Caco-2 (cell line): ENCODE data around the gene GALNT17. TPM values are rescaled to one million over a fixed set of nuclear protein-coding genes. Genes with fewer than 3 reads are reported as not detected.

Source experiments
- BruUV-seq: library from RNA; stranded (reverse); fragments of 400-500 nt; replicated peaks from 2 replicates; lab custom pipeline; 2021; lab: Mats Ljungman, UMichigan
- CTCF ChIA-PET: fragments of 300-600 bp; sonication (Branson Sonifier 250); formaldehyde crosslinking; loops from one replicate; lab custom pipeline; 2022; ENCODE audit warnings: antibody characterized with exemption; lab: Charles Lee
- POLR2A ChIA-PET: fragments of 300-600 bp; sonication (Branson Sonifier 250); formaldehyde crosslinking; loops from one replicate; lab custom pipeline; 2022; ENCODE audit warnings: antibody characterized with exemption; lab: Charles Lee
- DNase-seq, 2 experiments: peaks; one replicate each; pipeline versions ENCODE4 v3.0.0 to v3.0.0-alpha.2; 2020 to 2022
- H3K27me3 ChIP-seq: replicated peaks from 2 replicates; pipeline ENCODE4 v1.6.0; 2011; ENCODE audit warnings: low read length; ENCODE audit not compliant: control insufficient read depth, insufficient read depth
- H3K36me3 ChIP-seq: 2 replicates; pipeline ENCODE4 v1.5.1; 2011; ENCODE audit warnings: low read length; ENCODE audit not compliant: control insufficient read depth, insufficient read depth
- H3K4me1 ChIP-seq: fragments of 250-450 bp; sonication (Bioruptor Pico); 2 replicates; pipeline ENCODE4 v1.5.1; 2020; ENCODE audit warnings: mild to moderate bottlenecking
- H3K4me3 ChIP-seq: 2 replicates; pipeline ENCODE4 v1.5.1; 2011; ENCODE audit warnings: low read depth, mild to moderate bottlenecking, control low read depth, low read length
- H3K9me3 ChIP-seq: fragments of 250-450 bp; sonication (Bioruptor Pico); 2 replicates; pipeline ENCODE4 v1.5.1; 2020; ENCODE audit warnings: mild to moderate bottlenecking, moderate library complexity
- H3K27ac Mint-ChIP-seq: one replicate; pipeline ENCODE4 v1.8.0; 2022; ENCODE audit warnings: mixed read lengths; ENCODE audit not compliant: unreplicated experiment
- H3K27me3 Mint-ChIP-seq: one replicate; pipeline ENCODE4 v1.8.0; 2022; ENCODE audit warnings: mixed read lengths; ENCODE audit not compliant: insufficient read depth, unreplicated experiment
- H3K36me3 Mint-ChIP-seq: one replicate; pipeline ENCODE4 v1.8.0; 2022; ENCODE audit warnings: mild to moderate bottlenecking, mixed read lengths; ENCODE audit not compliant: insufficient read depth, unreplicated experiment
- H3K4me1 Mint-ChIP-seq: one replicate; pipeline ENCODE4 v1.8.0; 2022; ENCODE audit warnings: low read depth, mixed read lengths; ENCODE audit not compliant: unreplicated experiment
- H3K4me3 Mint-ChIP-seq: one replicate; pipeline ENCODE4 v1.8.0; 2022; ENCODE audit warnings: mild to moderate bottlenecking, moderate library complexity, mixed read lengths; ENCODE audit not compliant: unreplicated experiment
- H3K9me3 Mint-ChIP-seq: one replicate; pipeline ENCODE4 v1.8.0; 2022; ENCODE audit warnings: mixed read lengths; ENCODE audit not compliant: unreplicated experiment
- intact Hi-C: fragments of 100-400 bp; cut with micrococcal nuclease; formaldehyde crosslinking; loops from one replicate; pipeline ENCODE4 v1.10.0; 2022; ENCODE audit not compliant: unreplicated experiment
- total RNA-seq: library from RNA; stranded (reverse); gene quantifications from 2 replicates; pipeline ENCODE4 v1.2.3, GENCODE V29; 2022
- TF ChIP-seq, protein P1 (sequence below), 2 experiments: fragments of 200-600 bp in 1 of 2; IDR thresholded peaks; 1 replicate in 1 of 2; 2 replicates in 1 of 2; pipeline versions ENCODE4 v1.5.1 to v1.8.0; 2011 to 2022; ENCODE audit warnings: antibody characterized with exemption in 1 of 2, control low read depth in 1 of 2, inconsistent platforms in 1 of 2, low read depth in 1 of 2, low read length in 1 of 2, mild to moderate bottlenecking in 1 of 2, moderate library complexity in 1 of 2; ENCODE audit not compliant: insufficient read depth in 1 of 2, severe bottlenecking in 1 of 2, unreplicated experiment in 1 of 2

GALNT17 gene
- total RNA-seq, 1 experiment from 2014 or later: not detected

DNA sequence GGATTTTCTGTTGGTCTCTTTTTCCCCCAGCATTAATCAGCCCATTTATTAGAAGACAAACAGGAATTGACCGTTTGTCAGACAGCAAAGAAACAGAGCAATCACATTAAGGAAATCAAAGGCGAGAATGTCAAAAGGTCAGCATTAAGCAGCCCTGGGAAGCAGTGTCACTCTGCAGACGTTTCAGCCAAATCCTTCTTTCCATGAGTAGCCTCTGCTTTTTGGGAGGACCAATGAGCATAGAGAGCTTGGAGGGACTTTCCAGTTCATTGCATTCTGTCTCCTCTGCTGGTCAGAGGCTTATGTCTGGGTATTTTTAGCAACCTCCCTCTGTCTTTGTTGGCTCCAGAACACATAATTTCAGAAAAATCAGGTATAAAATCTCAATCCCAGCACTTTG lies 481.4 kb downstream of the GALNT17 start:
- Histone ChIP-seq H3K4me1 (no peaks in the 10 kb centered on the region), H3K4me3 (no peak overlapping the region), H3K9me3 (no peaks in the 10 kb centered on the region), H3K36me3 (no peaks in the 10 kb centered on the region), H3K27me3 (no peaks in the 10 kb centered on the region)
- peaks cover 2% of the 10 kb centered on the region for H3K27me3 Mint-ChIP-seq
- no TSS peak for BruUV-seq
- DNase-seq: no peak
- CTCF ChIA-PET: no interaction called here
- H3K36me3 Mint-ChIP-seq: peaks cover 6% of the 10 kb centered on the region
- H3K9me3 Mint-ChIP-seq: peaks cover 8% of the 10 kb centered on the region
- intact Hi-C loops: no loop called here
- no peak overlapping the region for H3K4me3 Mint-ChIP-seq
- POLR2A ChIA-PET: no interaction called here
- no peak overlapping the region for H3K27ac Mint-ChIP-seq
- no peaks in the 10 kb centered on the region for H3K4me1 Mint-ChIP-seq
- TF ChIP-seq, protein P1, sequence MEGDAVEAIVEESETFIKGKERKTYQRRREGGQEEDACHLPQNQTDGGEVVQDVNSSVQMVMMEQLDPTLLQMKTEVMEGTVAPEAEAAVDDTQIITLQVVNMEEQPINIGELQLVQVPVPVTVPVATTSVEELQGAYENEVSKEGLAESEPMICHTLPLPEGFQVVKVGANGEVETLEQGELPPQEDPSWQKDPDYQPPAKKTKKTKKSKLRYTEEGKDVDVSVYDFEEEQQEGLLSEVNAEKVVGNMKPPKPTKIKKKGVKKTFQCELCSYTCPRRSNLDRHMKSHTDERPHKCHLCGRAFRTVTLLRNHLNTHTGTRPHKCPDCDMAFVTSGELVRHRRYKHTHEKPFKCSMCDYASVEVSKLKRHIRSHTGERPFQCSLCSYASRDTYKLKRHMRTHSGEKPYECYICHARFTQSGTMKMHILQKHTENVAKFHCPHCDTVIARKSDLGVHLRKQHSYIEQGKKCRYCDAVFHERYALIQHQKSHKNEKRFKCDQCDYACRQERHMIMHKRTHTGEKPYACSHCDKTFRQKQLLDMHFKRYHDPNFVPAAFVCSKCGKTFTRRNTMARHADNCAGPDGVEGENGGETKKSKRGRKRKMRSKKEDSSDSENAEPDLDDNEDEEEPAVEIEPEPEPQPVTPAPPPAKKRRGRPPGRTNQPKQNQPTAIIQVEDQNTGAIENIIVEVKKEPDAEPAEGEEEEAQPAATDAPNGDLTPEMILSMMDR (IDR thresholded peaks at IDR 0.05; ENCODE audit: insufficient read depth in 1 of 2, low read depth in 1 of 2, low read length in 1 of 2, severe bottlenecking in 1 of 2, unreplicated experiment in 1 of 2): no peak

DNA sequence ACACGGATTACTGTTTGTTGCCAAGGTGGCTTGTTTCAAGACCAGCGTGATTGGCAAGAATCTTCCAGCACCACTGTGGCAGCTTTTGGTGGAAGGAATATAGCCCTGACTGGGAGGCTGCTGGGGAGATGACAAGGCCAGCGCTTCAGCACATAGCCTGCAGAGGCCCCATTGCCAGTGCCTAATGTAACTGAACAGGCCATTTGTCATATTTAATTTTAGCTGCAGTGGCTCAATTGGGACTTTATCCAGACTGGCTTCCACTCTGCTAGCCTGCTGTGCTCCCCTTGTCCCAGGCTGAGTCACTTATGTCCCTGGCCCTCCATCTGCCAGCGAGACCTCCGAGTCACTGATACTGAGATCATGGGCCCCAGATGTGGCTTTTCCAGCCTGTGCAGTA lies 483.1 kb downstream of the GALNT17 start:
- H3K4me1 ChIP-seq: no peaks in the 10 kb centered on the region
- H3K4me3 ChIP-seq: no peak overlapping the region
- intact Hi-C loops: no loop called here
- H3K36me3 ChIP-seq: no peaks in the 10 kb centered on the region
- Mint-ChIP-seq H3K27ac (no peak overlapping the region), H3K36me3 (peaks cover 6% of the 10 kb centered on the region), H3K9me3 (no peaks in the 10 kb centered on the region), H3K4me3 (no peak overlapping the region), H3K27me3 (peaks cover 2% of the 10 kb centered on the region), H3K4me1 (no peaks in the 10 kb centered on the region)
- no peak for DNase-seq
- H3K27me3 ChIP-seq: no peaks in the 10 kb centered on the region
- TF ChIP-seq, protein P1 (IDR thresholded peaks at IDR 0.05; ENCODE audit: insufficient read depth in 1 of 2, low read depth in 1 of 2, low read length in 1 of 2, severe bottlenecking in 1 of 2, unreplicated experiment in 1 of 2): no peak
- no TSS peak for BruUV-seq
- ChIA-PET CTCF (no interaction called here), POLR2A (no interaction called here)
- H3K9me3 ChIP-seq: no peaks in the 10 kb centered on the region

DNA sequence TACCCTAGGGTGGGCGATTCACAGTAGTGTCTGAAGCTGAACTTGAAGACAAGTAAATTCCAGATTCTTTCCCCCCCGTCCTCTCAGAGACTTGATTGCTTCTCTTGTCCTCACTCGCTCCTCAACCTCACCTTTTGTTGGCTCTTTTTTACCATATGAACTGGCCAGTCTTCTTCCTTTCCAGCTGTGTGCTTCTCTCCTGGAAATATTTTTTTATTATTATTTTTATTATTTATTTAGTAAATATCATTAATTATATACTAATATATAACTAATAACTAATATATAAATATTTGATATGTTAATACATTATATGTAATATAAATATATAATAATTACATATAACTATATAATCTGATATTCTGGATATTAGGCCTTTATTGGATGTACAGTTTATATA lies 484.3 kb downstream of the GALNT17 start:
- Histone ChIP-seq H3K4me1 (no peaks in the 10 kb centered on the region), H3K27me3 (no peaks in the 10 kb centered on the region), H3K4me3 (no peak overlapping the region), H3K9me3 (no peaks in the 10 kb centered on the region), H3K36me3 (no peaks in the 10 kb centered on the region)
- Mint-ChIP-seq H3K4me3 (no peak overlapping the region), H3K36me3 (peaks cover 6% of the 10 kb centered on the region), H3K9me3 (peaks cover 6% of the 10 kb centered on the region), H3K27ac (no peak overlapping the region), H3K4me1 (no peaks in the 10 kb centered on the region), H3K27me3 (peaks cover 2% of the 10 kb centered on the region)
- TF ChIP-seq, protein P1 (IDR thresholded peaks at IDR 0.05; ENCODE audit: insufficient read depth in 1 of 2, low read depth in 1 of 2, low read length in 1 of 2, severe bottlenecking in 1 of 2, unreplicated experiment in 1 of 2): no peak
- CTCF ChIA-PET: no interaction called here
- BruUV-seq: no TSS peak
- POLR2A ChIA-PET: no interaction called here
- intact Hi-C loops: no loop called here
- DNase-seq: no peak
